Prostate gland (tissue), 2 donors: ENCODE results near the gene INAFM1. TPM values are rescaled to one million over a fixed set of nuclear protein-coding genes. Genes with fewer than 3 reads are reported as not detected.

Experiments used
- DNase-seq: peaks from one replicate; pipeline ENCODE4 v3.0.0-alpha.2; 2019; ENCODE audit warnings: low spot score
- H3K27ac ChIP-seq, 2 donors: fragments of 200-600 bp; sonication (generic); 2 replicates each; pipeline ENCODE4 v1.5.1; 2017 to 2019
- H3K27me3 ChIP-seq: fragments of 200-600 bp; sonication (generic); replicated peaks from 2 replicates; pipeline ENCODE4 v1.5.1; 2019; ENCODE audit not compliant: insufficient read depth
- H3K36me3 ChIP-seq, 2 donors: fragments of 200-600 bp; sonication (generic); 1 replicate in 1 of 2; 2 replicates in 1 of 2; pipeline versions ENCODE4 v1.5.1 to v1.8.1; 2017 to 2019
- H3K4me1 ChIP-seq: fragments of 200-600 bp; sonication (generic); replicated peaks from 2 replicates; pipeline ENCODE4 v1.5.1; 2019
- H3K4me3 ChIP-seq, 2 donors: fragments of 200-600 bp; sonication (generic); 2 replicates each; pipeline ENCODE4 v1.5.1; 2017 to 2019
- H3K9me3 ChIP-seq: fragments of 200-600 bp; sonication (generic); 2 replicates; pipeline ENCODE4 v1.5.1; 2017
- CTCF ChIP-seq, 4 experiments: fragments of 200-600 bp in 2 of 4; fragments of 450-650 bp in 2 of 4; sonication (generic) in 2 of 4; IDR thresholded peaks; 1 replicate in 3 of 4; 2 replicates in 1 of 4; pipeline ENCODE4 v1.5.1; 2016 to 2019; ENCODE audit warnings: antibody characterized with exemption in 4 of 4, mild to moderate bottlenecking in 2 of 4, moderate library complexity in 2 of 4
- POLR2A ChIP-seq: fragments of 450-650 bp; IDR thresholded peaks from one replicate; pipeline ENCODE4 v1.6.1; 2016; ENCODE audit warnings: antibody characterized with exemption, mild to moderate bottlenecking
- POLR2AphosphoS5 ChIP-seq: sonication (generic); formaldehyde crosslinking; IDR thresholded peaks from one replicate; pipeline ENCODE4 v1.6.1; 2017; ENCODE audit warnings: antibody characterized with exemption
- WGBS: methylation state at CpG from one replicate; pipeline ENCODE4 v1.1.5; 2018; 5-methylcytosine and 5-hydroxymethylcytosine counted together
- intact Hi-C: fragments of 100-400 bp; cut with DNase I; formaldehyde crosslinking; loops from one replicate; pipeline ENCODE4 v1.14.2; 2022
- total RNA-seq, 2 donors: library from RNA; depleted of rRNA; stranded (reverse); fragments of >200 nt; gene quantifications; one replicate each; pipeline ENCODE4 v1.1.0, GENCODE V29; 2016

INAFM1 gene
- total RNA-seq, 2 donors from 2014 or later: 11.4 to 30.2 TPM

GRCh38 chr19:47264629-47265028 is 10.1 kb upstream of the INAFM1 start:
- TF ChIP-seq POLR2AphosphoS5 (no peak), CTCF (IDR thresholded peaks at IDR 0.05) (no peak), POLR2A (no peak)
- Histone ChIP-seq H3K4me3 (no peak overlapping the region), H3K9me3 (no peaks in the 10 kb centered on the region), H3K27ac (no peak overlapping the region), H3K36me3 (peaks cover 16 to 26% of the 10 kb centered on the region in 2 donors), H3K27me3 (no peaks in the 10 kb centered on the region), H3K4me1 (no peaks in the 10 kb centered on the region)
- DNase-seq: no peak
- intact Hi-C loops: no loop called here
- WGBS: 91% methylated on average over 27 of the region's 30 CpGs

- H3K9me3 ChIP-seq: no peaks in the 10 kb centered on the region
- DNase-seq: no peak
- no peaks in the 10 kb centered on the region for H3K4me1 ChIP-seq
- 93% methylated on average over 21 of the region's 21 CpGs for WGBS
- H3K36me3 ChIP-seq: peaks cover 11 to 24% of the 10 kb centered on the region in 2 donors
- no peak for TF ChIP-seq POLR2A
- TF ChIP-seq CTCF (IDR thresholded peaks at IDR 0.05): no peak
- no peak for TF ChIP-seq POLR2AphosphoS5
- no peak overlapping the region for H3K27ac ChIP-seq
- intact Hi-C loops: no loop called here
- no peak overlapping the region for H3K4me3 ChIP-seq
- H3K27me3 ChIP-seq: no peaks in the 10 kb centered on the region
Observed at GRCh38 chr19:47266401-47266941, 8.2 kb upstream of the INAFM1 start.

- peaks cover 11 to 24% of the 10 kb centered on the region in 2 donors for H3K36me3 ChIP-seq
- H3K27me3 ChIP-seq: no peaks in the 10 kb centered on the region
- 83% methylated on average over 12 of the region's 14 CpGs for WGBS
- DNase-seq: no peak
- intact Hi-C loops: no loop called here
- no peaks in the 10 kb centered on the region for H3K4me1 ChIP-seq
- no peaks in the 10 kb centered on the region for H3K9me3 ChIP-seq
- H3K27ac ChIP-seq: no peak overlapping the region
- H3K4me3 ChIP-seq: no peak overlapping the region
- no peak for TF ChIP-seq POLR2A
- TF ChIP-seq CTCF (IDR thresholded peaks at IDR 0.05): no peak
- no peak for TF ChIP-seq POLR2AphosphoS5
Observed at GRCh38 chr19:47267350-47267759, 7.3 kb upstream of the INAFM1 start.

- no peak for TF ChIP-seq POLR2A
- no peaks in the 10 kb centered on the region for H3K27me3 ChIP-seq
- H3K27ac ChIP-seq: no peak overlapping the region
- intact Hi-C loops: no loop called here
- H3K4me1 ChIP-seq: no peaks in the 10 kb centered on the region
- H3K36me3 ChIP-seq: peaks cover 11 to 24% of the 10 kb centered on the region in 2 donors
- H3K9me3 ChIP-seq: no peaks in the 10 kb centered on the region
- H3K4me3 ChIP-seq: no peak overlapping the region
- DNase-seq: no peak
- WGBS: 82% methylated on average over 6 of the region's 6 CpGs
Observed at GRCh38 chr19:47268028-47268427, 6.7 kb upstream of the INAFM1 start.

- no peaks in the 10 kb centered on the region for H3K27me3 ChIP-seq
- no peaks in the 10 kb centered on the region for H3K9me3 ChIP-seq
- H3K4me1 ChIP-seq: no peaks in the 10 kb centered on the region
- H3K27ac ChIP-seq: no peak overlapping the region
- WGBS: 89% methylated on average over 7 of the region's 7 CpGs
- H3K4me3 ChIP-seq: no peak overlapping the region
- intact Hi-C loops: no loop called here
- TF ChIP-seq CTCF (IDR thresholded peaks at IDR 0.05) (no peak), POLR2A (no peak), POLR2AphosphoS5 (no peak)
- no peak for DNase-seq
- H3K36me3 ChIP-seq: peaks cover 9 to 21% of the 10 kb centered on the region in 2 donors
Observed at GRCh38 chr19:47269596-47269995, 5.1 kb upstream of the INAFM1 start.
